ENCODE measurements around the gene TBC1D10B.

Gene TBC1D10B

GRCh38 chr16:30372725-30373124 is 2.4 kb upstream of the TBC1D10B start:
- no peak for DNase-seq

GRCh38 chr16:30372038-30372712 is 1.9 kb upstream of the TBC1D10B start:
- no peak for DNase-seq

GRCh38 chr16:30371248-30371816 is 1.0 kb upstream of the TBC1D10B start:
- DNase-seq: no peak

GRCh38 chr16:30369938-30370455 is 297 bp downstream of the TBC1D10B start:
- DNase-seq: no peak

- peak; percentile 25 for DNase-seq
Observed at GRCh38 chr16:30369091-30369937, 980 bp downstream of the TBC1D10B start.

- no peak for DNase-seq
Observed at GRCh38 chr16:30368792-30369090, 1.6 kb downstream of the TBC1D10B start.

GRCh38 chr16:30368122-30368791 is 2.0 kb downstream of the TBC1D10B start:
- no peak for DNase-seq

GRCh38 chr16:30367349-30368009 is 2.8 kb downstream of the TBC1D10B start:
- DNase-seq: no peak

- no peak for DNase-seq
Observed at GRCh38 chr16:30366511-30366910, 3.8 kb downstream of the TBC1D10B start.

GRCh38 chr16:30365200-30365599 is 5.1 kb downstream of the TBC1D10B start:
- DNase-seq: no peak

GRCh38 chr16:30361180-30361579 is 9.1 kb downstream of the TBC1D10B start:
- DNase-seq: no peak

GRCh38 chr16:30359871-30360170 is 10.5 kb downstream of the TBC1D10B start:
- no peak for DNase-seq

- DNase-seq: no peak
Observed at GRCh38 chr16:30358990-30359870, 11.1 kb downstream of the TBC1D10B start.

- no peak for DNase-seq
Observed at GRCh38 chr16:30358577-30358936, 11.7 kb downstream of the TBC1D10B start.

GRCh38 chr16:30357715-30358576 is 12.3 kb downstream of the TBC1D10B start:
- DNase-seq: no peak

- DNase-seq: no peak
Observed at GRCh38 chr16:30357085-30357714, 13.1 kb downstream of the TBC1D10B start.

GRCh38 chr16:30356401-30357084 is 13.8 kb downstream of the TBC1D10B start:
- no peak for DNase-seq

- no peak for DNase-seq
Observed at GRCh38 chr16:30355954-30356308, 14.4 kb downstream of the TBC1D10B start.

- peak; percentile 86 for DNase-seq
Observed at GRCh38 chr16:30355144-30355953, 14.9 kb downstream of the TBC1D10B start, which contains the start of gene CD2BP2. Gene CD2BP2 (minus strand): TSS chr16:30355308. CDS start chr16:30354681, 627 bp downstream.

All from activated naive CD4-positive, alpha-beta T cell treated with anti-CD3 and anti-CD28 coated beads, Interleukin-2, amount 50 U/mL, for 16 hours (primary cell).